ENCODE data around the gene OR14A2. TPM values are rescaled to one million over a fixed set of nuclear protein-coding genes. Genes with fewer than 3 reads are reported as not detected.

The OR14A2 gene
- total RNA-seq, 1 experiment from 2014 or later = not detected

- no peak for TF ChIP-seq PRDM15 (CRISPR knock-in tag; IDR thresholded peaks at IDR 0.05)
- TF ChIP-seq, protein P1, sequence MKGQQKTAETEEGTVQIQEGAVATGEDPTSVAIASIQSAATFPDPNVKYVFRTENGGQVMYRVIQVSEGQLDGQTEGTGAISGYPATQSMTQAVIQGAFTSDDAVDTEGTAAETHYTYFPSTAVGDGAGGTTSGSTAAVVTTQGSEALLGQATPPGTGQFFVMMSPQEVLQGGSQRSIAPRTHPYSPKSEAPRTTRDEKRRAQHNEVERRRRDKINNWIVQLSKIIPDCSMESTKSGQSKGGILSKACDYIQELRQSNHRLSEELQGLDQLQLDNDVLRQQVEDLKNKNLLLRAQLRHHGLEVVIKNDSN (CRISPR knock-in tag; IDR thresholded peaks at IDR 0.05) = no peak
- no peak for TF ChIP-seq EMX1 (CRISPR knock-in tag; IDR thresholded peaks at IDR 0.05)
Observed at GRCh38 chr1:247747616-247748015, 325 bp downstream of the OR14A2 start (continued).

GRCh38 chr1:247746391-247746935 lies 1.5 kb downstream of the OR14A2 start:
- DNase-seq (ENCODE audit: low spot score) (no peak), ATAC-seq (no peak)
- TF ChIP-seq RORB (CRISPR knock-in tag; IDR thresholded peaks at IDR 0.05) (no peak), MXD4 (CRISPR knock-in tag; IDR thresholded peaks at IDR 0.05; ENCODE audit: borderline replicate concordance) (no peak), GABPB1 (CRISPR knock-in tag; IDR thresholded peaks at IDR 0.05) (no peak), ZNF671 (CRISPR knock-in tag; IDR thresholded peaks at IDR 0.05) (no peak), ZNF232 (CRISPR knock-in tag; IDR thresholded peaks at IDR 0.05) (no peak), USF2 (CRISPR knock-in tag; IDR thresholded peaks at IDR 0.05) (no peak), ZNF396 (CRISPR knock-in tag; IDR thresholded peaks at IDR 0.05; ENCODE audit: borderline replicate concordance) (no peak), KAT7 (CRISPR knock-in tag; IDR thresholded peaks at IDR 0.05; ENCODE audit: borderline replicate concordance) (no peak), SMAD4 (CRISPR knock-in tag; IDR thresholded peaks at IDR 0.05) (no peak), TEAD4 (CRISPR knock-in tag; IDR thresholded peaks at IDR 0.05) (no peak), NFE2L1 (CRISPR knock-in tag; IDR thresholded peaks at IDR 0.05) (no peak), FOXK1 (CRISPR knock-in tag; IDR thresholded peaks at IDR 0.05) (no peak), NFATC4 (CRISPR knock-in tag; IDR thresholded peaks at IDR 0.05) (no peak)
- TF ChIP-seq, protein P2, sequence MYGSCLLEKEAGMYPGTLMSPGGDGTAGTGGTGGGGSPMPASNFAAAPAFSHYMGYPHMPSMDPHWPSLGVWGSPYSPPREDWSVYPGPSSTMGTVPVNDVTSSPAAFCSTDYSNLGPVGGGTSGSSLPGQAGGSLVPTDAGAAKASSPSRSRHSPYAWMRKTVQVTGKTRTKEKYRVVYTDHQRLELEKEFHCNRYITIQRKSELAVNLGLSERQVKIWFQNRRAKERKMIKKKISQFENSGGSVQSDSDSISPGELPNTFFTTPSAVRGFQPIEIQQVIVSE (CRISPR knock-in tag; IDR thresholded peaks at IDR 0.05; ENCODE audit: borderline replicate concordance) = no peak
- TF ChIP-seq, protein P3, sequence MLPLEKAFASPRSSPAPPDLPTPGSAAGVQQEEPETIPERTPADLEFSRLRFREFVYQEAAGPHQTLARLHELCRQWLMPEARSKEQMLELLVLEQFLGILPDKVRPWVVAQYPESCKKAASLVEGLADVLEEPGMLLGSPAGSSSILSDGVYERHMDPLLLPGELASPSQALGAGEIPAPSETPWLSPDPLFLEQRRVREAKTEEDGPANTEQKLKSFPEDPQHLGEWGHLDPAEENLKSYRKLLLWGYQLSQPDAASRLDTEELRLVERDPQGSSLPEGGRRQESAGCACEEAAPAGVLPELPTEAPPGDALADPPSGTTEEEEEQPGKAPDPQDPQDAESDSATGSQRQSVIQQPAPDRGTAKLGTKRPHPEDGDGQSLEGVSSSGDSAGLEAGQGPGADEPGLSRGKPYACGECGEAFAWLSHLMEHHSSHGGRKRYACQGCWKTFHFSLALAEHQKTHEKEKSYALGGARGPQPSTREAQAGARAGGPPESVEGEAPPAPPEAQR (CRISPR knock-in tag; IDR thresholded peaks at IDR 0.05) = no peak
- TF ChIP-seq, protein P4, sequence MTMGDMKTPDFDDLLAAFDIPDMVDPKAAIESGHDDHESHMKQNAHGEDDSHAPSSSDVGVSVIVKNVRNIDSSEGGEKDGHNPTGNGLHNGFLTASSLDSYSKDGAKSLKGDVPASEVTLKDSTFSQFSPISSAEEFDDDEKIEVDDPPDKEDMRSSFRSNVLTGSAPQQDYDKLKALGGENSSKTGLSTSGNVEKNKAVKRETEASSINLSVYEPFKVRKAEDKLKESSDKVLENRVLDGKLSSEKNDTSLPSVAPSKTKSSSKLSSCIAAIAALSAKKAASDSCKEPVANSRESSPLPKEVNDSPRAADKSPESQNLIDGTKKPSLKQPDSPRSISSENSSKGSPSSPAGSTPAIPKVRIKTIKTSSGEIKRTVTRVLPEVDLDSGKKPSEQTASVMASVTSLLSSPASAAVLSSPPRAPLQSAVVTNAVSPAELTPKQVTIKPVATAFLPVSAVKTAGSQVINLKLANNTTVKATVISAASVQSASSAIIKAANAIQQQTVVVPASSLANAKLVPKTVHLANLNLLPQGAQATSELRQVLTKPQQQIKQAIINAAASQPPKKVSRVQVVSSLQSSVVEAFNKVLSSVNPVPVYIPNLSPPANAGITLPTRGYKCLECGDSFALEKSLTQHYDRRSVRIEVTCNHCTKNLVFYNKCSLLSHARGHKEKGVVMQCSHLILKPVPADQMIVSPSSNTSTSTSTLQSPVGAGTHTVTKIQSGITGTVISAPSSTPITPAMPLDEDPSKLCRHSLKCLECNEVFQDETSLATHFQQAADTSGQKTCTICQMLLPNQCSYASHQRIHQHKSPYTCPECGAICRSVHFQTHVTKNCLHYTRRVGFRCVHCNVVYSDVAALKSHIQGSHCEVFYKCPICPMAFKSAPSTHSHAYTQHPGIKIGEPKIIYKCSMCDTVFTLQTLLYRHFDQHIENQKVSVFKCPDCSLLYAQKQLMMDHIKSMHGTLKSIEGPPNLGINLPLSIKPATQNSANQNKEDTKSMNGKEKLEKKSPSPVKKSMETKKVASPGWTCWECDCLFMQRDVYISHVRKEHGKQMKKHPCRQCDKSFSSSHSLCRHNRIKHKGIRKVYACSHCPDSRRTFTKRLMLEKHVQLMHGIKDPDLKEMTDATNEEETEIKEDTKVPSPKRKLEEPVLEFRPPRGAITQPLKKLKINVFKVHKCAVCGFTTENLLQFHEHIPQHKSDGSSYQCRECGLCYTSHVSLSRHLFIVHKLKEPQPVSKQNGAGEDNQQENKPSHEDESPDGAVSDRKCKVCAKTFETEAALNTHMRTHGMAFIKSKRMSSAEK (CRISPR knock-in tag; IDR thresholded peaks at IDR 0.05; ENCODE audit: borderline replicate concordance) = no peak
- TF ChIP-seq, protein P5, sequence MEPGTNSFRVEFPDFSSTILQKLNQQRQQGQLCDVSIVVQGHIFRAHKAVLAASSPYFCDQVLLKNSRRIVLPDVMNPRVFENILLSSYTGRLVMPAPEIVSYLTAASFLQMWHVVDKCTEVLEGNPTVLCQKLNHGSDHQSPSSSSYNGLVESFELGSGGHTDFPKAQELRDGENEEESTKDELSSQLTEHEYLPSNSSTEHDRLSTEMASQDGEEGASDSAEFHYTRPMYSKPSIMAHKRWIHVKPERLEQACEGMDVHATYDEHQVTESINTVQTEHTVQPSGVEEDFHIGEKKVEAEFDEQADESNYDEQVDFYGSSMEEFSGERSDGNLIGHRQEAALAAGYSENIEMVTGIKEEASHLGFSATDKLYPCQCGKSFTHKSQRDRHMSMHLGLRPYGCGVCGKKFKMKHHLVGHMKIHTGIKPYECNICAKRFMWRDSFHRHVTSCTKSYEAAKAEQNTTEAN (CRISPR knock-in tag; IDR thresholded peaks at IDR 0.05) = no peak
- TF ChIP-seq, protein P6, sequence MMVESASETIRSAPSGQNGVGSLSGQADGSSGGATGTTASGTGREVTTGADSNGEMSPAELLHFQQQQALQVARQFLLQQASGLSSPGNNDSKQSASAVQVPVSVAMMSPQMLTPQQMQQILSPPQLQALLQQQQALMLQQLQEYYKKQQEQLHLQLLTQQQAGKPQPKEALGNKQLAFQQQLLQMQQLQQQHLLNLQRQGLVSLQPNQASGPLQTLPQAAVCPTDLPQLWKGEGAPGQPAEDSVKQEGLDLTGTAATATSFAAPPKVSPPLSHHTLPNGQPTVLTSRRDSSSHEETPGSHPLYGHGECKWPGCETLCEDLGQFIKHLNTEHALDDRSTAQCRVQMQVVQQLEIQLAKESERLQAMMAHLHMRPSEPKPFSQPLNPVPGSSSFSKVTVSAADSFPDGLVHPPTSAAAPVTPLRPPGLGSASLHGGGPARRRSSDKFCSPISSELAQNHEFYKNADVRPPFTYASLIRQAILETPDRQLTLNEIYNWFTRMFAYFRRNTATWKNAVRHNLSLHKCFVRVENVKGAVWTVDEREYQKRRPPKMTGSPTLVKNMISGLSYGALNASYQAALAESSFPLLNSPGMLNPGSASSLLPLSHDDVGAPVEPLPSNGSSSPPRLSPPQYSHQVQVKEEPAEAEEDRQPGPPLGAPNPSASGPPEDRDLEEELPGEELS (CRISPR knock-in tag; IDR thresholded peaks at IDR 0.05) = no peak
- CTCF ChIA-PET = no interaction called here
- Mint-ChIP-seq H3K36me3 (peaks cover 6% of the 10 kb centered on the region), H3K27ac (no peak overlapping the region), H3K4me1 (no peaks in the 10 kb centered on the region), H3K27me3 (ENCODE audit: low read depth) (no peaks in the 10 kb centered on the region), H3K9me3 (peaks cover 58% of the 10 kb centered on the region), H3K4me3 (no peak overlapping the region)
- POLR2A ChIA-PET = no interaction called here

Measured in WTC11 (cell line).